HG02938 (cell line): ENCODE data around the gene CLDN17.

Source experiments
- ATAC-seq: cut with Tn5 transposase; IDR thresholded peaks from one replicate; pipeline ENCODE4 v1.9.1; 2021; ENCODE audit warnings: mild to moderate bottlenecking, moderate library complexity; ENCODE audit not compliant: unreplicated experiment

The CLDN17 gene

GRCh38 chr21:30126576-30126975 is 40.0 kb downstream of the CLDN17 start:
- ATAC-seq = no peak

GRCh38 chr21:30117631-30118030 is 49.0 kb downstream of the CLDN17 start:
- ATAC-seq = no peak

- no peak for ATAC-seq
Observed at GRCh38 chr21:30116479-30116878, 50.1 kb downstream of the CLDN17 start.
